Effector CD8-positive, alpha-beta T cell (primary cell): Measurements from ENCODE around the gene ITGAL.
"Not testable (repeated sequence)": the region's sequence is repeated elsewhere in the genome, so short reads cannot be mapped to it uniquely, and the experiment has no call there.

Experiments used
- DNase-seq: peaks from one replicate; lab custom pipeline; 2025; lab: John Stamatoyannopoulos, UW

Gene ITGAL

DNA sequence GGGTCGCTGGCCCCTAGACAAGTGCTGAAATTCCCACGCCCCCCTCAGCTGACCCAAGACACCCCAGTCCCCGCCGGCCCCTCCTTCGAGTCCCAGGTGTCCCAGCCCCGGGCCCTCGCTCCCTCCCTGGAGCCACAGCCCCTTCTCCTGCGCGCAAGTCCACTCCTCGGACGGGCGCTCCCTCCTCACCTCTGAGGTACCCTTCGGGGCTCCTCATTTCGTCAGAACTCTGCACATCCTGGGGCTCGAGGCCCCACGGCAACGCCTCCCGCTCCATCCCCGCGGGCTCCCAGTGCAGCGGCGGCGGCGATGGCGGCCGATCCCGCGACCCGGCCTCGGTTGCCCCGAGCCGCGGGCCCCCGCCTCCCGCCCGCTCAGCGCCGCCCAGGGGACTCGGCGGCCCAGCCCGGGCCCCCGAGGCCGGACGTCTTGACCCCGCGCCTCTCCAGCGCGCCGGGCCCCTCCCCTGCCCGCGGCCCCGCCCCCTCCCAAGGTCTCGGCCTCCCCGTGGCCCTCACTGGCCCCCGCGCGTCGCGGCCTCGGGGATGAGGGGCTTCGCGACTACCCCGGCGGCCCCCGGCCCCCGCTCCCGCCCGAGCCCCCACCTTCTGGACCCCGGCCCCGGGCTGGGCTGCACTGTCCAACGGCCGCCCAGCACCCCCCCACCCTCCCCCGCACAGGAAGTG is 53.7 kb downstream of the ITGAL start, which contains the start of gene ZNF768:
Gene ZNF768 (minus strand): TSS at position 430 of the 686 bp plus-strand sequence. CDS start 153 bp downstream, at position 277.
- DNase-seq: peak; percentile 44

DNA sequence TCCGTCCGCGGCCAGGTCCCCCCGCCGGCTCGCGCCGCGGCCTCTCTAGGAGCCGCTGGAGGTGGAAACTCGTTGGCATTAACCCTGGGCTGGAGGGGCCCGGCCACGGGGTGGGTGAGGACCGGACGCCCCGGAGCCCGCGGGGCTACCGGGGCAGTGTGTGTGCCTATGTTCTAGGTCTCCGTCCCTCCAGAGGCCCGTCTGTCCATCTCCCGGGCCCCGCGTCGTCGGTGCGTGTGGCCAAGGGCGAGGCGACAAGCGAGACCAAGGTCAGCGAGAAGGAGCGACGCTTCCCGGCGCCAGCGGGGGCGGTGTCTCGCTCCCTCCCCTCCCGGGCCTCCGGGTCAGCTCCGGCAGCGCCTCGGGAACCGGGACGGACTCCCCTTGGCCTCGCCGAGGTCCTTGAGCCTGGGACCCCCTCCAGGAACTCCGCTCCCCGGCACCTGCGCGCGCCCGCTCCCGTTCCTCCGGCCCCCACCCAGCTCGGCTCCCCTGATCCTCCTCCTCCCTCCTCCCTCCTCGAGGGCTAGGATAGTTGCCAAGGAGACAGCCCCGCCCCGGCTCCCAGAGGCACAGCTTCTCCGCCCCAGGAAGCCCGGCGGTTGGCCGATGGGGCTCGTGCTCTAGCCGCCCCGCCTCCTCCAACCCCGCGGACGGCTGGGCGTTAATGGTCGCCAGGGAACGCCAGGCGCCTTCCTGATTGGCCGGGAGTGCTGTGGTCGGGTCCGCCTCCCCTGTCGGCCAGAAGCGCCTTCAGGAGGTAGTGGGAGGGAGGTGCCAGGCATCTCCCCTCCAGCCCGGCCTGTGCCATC is 54.5 kb downstream of the ITGAL start:
- peak; percentile 80 for DNase-seq

DNA sequence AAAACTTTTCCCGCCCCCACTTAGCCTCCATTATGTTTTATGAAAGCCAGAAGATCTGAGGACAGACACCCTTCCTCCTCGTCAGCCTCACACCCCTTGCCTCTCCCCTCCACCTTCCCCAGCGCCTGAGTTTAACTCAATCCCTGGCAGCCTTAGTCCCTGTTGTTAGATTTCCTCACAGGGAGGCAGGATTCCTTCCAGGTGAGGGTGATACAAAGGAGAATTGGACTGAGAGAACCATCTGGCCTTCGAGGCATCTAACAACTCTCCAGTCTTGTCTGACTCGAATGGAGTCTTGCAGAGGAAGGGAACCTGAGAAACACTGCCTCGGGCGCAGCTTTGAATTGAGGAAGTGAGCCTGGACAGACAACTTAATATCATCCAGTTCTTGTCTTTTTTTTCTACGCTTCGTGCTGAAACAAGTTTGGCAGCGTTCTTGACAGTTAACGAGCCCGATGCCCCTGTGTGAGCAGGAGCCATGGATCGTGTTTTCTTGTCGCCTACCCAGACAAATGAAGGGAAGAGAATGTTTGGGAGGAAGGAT is 55.2 kb downstream of the ITGAL start:
- DNase-seq: no peak

DNA sequence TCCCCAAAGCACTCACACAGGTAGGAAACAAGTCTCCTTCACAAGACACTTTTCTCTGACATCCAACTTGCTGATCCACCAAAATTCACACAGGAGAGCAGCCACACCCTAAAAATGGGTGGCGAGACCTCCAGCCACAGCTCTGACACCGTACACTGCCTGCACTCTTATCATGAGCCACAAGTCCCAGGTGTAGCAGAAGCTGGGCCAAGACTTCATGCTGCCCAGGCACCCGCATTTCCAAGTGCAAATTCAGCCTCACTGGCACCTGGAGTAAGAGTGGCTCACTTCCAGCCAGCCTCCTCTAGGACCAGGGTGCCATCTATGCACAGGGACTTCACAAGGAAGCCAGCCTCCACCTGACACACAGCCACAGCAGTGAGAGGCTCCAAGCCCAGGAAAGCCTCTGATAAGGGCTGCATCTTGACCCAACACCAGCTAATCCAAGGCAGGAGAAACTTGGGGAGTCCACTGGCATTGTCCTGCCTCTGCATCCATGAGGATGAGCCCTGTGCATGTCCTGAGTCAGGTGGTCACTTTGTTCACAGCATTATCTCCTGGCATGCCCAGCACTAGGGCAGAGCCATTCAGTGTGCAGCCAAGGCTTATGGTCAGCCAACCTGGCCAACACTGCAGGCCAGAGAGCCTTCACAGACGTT is 56.4 kb downstream of the ITGAL start:
- DNase-seq: no peak

DNA sequence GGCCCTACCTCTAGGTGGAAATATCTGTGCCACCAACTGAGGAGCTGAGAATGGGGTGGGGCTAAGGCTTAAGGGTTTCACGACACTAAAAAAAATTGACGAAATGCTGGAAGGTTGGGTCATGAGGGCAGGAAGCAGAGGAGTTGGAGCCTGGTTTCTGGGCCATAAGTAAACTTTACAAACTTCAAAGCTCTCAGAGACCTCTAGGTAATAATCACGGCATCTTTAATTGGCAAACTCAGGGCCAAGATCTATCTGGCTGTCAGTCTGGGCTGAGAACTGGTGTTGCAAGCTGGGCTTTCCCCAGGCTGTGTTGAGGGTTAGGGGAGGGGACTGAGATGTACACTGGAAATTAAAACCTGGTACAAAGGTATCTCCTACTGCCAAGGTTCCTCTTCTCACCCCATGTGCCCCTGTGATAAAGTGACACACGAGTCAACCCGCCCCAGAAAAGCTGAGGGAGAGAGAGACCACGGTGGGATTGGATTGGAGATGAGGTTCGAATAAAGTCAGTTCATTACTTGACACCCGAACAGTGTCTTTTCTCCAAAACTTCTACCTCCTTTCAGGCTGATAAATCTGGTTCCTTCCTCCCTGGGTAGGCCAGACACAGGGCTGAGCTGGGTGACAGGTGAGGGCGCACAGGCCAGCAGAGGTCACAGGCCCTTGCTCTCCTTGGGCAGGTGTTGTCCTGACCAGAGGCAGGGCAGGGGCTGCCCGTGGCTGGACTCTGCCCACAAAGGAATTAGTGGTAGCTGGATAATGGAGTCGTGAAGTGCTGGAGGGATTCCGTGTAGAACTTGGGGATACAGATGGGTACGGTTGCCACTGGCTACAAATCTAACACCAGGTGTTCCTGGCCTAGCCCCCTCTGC is 57.9 kb downstream of the ITGAL start:
- DNase-seq: no peak

DNA sequence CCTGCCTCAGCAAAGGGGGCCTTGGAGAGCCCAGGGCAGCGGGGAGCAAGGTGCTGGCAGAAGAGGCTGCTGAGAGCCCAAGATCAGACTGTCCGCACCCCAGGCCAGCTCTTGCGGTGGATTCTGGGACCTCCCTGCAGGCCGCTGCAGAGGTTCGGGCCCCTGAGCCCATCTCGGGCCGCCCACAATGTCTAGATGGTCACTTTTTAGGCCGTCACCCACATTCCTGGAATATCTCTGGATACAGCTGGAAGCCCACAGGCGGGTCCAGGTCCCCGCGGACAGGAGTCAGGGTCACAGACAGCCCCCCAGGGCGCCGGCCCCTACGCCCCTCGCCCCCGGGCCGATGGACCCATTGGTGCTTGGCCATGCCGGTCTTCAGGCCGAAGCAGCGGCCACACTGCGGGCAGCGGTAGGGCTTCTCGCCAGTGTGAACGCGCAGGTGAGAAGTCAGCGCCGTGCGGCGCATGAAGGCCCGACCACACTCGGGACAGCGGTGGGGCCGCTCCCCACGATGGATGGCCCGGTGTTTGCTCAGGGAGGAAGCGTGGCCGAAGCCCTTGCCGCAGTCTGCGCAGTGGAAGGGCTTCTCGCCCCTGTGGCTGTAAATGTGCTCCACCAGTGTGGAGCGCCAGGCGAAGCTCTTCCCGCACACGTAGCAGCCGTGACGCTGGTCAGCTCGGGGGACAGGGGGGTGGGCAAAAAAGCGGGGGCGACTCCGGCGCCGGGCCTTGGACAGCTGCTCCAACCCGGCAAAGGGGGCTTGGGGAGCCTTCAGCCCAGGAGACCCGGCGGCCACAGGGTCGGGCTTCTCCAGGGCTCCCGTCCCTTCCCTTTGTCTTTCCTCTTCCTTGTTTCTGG is 60.0 kb downstream of the ITGAL start:
- DNase-seq: no peak

DNA sequence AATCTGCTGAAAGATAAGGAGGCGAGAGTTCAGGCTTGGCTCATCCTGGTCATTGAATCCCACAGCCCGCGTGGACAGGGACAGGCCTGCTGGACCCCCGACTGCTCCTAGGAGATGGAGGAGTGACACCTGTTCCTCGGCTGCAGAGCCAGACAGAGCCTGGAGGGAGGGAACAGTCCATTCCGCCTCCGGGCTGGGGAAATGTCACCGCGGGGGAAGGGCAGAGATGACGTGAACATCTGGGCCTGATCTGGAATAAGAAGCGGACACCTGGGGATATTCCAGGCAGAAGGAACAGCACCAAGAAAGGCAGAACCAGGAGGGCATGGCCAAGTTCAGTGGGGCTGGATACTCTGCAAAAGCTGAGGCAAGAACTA is 60.6 kb downstream of the ITGAL start:
- DNase-seq: no peak

DNA sequence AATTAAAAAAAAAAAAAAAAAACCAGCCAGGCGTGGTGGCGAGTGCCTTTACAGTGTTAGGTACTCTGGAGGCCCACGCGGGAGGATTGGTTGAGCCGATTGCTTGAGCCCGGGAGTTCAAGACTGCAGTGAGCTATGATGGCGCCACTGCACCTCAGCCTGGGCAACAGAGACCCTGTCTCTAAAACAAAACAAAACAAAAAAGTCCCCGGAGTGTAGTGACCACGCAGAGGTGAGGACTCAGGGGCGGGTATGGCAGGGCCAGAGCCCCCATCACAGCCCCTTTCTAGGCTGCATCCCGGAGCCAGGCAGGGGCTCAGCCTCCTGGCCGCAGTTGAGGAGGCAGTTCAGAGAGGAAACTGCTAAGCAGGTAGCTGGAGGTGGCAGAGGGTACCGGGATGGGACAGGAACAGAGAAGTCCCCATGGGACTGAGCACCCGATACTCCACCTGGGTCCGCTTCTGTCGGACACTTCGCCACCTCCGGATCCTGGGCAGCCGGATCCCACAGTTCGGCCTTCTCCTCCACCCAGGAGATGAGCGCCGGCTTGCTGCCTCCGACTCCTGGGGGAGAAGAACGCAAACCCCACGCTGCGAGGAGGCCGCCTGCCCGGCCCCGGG is 61.3 kb downstream of the ITGAL start:
- no peak for DNase-seq

DNA sequence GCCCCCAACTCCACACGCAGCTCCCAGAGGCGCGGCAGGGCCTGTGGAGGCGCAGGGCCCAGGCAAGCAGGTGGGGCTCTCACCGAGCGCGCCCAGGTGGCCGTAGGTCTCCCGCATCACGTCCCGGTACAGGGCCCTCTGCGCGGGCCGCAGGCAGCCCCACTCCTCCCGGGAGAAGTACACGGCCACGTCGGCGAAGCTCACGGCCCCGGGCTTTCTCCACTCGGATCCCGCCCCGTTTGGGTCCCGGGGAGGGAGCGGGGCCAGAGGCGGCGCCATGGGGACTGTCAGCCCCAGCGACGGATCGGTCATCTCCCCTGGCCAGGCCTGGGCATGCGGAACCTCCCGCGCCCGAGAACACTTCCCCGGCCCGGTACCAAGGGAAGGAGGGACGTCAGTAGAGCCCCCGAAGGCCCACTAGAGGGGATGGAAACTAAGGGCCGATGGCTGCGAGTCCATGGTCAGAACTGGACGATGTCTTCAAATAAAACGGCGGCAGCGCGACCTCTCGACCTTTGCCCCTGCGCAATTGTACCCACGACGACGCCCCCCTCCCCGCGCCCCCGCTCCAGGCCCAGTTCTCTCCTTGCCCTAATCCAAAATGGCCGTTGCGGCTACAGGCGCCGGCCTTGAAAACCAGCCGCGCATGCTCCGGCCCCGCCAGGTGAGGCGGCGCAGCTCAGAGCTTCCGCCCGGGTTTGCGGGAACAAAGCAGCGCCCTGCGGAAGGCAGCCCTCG is 62.0 kb downstream of the ITGAL start, which contains the start of gene ZNF747:
Gene ZNF747 (minus strand): TSS at position 491 of the 738 bp plus-strand sequence. CDS start 179 bp downstream, at position 312.
- DNase-seq: peak; percentile 85

DNA sequence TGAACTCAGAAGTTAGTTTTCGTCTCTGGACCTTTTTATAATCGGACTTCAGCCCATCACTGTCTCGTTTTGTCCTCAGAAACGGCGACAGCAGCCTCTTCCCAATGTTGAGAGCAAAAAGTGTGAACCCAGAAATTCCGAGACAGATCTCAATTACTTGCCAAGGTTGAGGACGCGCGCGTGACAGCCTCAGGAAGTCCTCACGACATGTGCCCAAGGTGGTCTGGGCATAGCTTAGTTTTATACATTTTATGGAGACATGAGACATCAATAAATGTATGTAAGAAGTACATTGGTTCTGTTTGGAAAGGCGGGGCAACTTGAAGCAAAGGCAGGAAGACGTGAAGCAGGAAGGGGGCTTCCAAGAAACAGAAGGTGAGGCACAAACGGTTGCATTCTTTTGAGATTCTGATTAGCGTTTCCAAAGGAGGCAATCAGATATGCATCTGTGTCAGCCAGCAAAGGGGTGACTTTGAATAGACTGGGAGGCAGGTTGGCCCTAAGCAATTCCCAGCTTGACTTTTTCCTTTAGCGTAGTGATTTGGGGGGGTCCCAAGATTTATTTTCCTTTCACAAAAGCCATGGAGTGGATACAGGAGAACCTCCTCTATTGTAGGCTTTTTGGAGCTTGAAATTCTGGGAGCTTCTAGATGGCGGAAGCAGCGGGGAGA is 62.7 kb downstream of the ITGAL start:
- peak; percentile 19 for DNase-seq

DNA sequence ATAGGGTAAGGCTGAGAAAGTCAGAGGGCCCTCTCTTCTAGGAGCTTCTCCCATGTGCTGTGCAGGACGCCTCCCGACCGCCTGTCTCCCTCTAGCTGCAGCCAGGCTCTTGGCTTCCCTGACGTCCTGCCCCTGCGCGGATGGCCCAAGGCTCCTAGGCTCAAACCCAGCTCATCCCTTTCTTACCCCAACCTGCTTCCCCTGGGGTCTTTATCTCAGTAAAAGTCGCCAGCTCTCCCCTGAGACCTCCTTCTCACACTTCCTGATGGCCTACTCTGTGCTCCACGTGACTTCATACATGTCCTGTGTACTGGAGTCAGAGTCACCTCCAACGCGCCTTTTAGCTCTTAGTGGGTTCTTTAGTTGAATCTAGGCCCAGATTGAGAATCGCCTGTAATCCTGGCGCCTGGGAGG is 63.2 kb downstream of the ITGAL start:
- peak; percentile 15 for DNase-seq

DNA sequence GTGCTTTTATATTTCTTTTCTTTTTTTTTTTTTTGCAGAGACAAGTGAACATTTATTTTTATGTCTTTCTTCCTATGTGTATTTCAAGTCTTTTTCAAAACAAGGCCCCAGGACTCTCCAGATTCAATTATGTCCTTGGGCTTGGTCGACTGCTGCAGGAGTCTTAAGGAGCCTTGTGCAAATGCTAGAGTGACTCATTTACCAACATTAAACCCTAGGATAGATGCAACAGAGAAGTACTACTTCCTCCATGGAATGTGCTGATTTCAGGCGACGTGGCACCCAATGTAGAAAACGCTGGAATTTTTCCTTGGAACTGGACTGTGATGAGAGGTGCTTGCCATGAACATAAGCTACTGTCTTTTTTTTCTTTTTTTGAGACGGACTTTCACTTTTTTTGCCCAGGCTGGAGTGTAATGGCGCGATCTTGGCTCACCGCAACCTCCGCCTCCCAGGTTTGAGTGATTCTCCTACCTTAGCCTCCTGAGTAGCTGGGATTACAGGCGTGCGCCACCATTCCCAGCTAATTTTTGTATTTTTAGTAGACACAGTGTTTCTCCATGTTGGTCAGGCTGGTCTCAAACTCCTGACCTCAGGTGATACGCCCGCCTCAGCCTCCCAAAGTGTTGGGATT is 64.0 kb downstream of the ITGAL start:
- DNase-seq: not testable (repeated sequence)

DNA sequence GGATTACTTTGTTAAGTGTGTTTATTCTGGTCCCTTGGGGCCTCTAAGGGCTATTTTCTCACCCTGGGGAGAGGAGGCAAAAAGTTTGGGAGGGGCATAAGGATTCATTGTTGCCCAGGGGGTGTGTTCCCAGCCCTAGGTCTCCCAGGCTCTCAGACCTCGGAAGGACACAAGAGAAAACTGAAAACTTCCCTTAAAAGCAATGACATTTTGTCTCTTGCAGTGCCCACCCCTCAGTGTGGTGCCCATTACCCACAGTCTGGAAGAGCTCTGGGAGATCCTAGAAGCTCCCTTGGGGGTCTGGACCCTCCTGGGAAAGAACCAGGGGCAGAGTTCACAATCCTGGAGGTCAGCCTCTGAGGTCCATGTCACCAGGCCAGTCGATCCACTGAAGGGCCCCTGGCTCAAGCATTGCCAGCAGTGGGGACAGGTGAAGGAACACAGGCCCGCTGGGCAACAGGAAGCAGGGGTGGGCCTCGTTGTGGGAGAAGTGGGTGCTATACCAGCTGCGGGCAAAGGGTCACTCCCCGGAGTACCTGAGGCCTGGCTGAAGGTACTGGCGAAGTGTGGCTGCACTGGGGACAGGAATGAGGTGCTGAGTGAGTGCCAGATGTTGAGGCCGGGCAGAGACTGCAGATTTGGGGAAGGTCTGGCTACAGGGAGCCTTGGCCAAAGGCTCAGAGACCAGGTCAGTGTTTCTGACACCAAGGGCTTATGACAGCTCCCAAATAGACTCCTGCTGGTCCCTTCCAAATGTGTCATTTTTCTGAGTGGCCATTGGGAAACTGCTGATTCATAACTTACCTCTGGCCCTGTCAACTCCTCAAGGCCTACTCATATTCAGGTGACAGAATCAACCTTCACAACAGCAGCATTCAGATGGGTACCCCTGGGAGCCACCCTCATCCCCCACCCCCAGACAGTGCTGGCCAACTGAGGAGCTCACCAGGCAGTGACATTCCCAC is 66.7 kb downstream of the ITGAL start:
- DNase-seq: no peak

DNA sequence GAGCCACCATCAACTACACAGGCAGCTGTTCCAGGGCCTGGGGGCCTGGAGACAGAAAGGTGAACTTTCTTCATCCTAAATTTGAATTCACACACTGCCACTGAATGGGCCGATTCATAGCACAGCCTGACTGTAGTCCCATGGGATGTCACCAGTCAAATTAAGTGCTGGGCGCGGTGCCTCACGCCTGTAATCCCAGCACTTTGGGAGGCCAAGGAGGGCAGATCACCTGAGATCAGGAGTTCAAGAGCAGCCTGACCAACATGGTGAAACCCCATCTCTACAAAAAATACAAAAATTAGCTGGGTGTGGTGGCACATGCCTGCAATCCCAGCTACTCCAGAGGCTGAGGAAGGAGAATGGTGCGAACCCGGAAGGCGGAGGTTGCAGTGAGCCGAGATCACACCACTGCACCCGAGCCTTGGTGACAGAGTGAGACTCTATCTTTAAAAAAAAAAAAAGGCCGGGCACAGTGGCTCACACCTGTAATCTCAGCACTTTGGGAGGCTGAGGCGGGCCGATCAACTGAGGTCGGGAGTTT is 67.5 kb downstream of the ITGAL start:
- DNase-seq: not testable (repeated sequence)

DNA sequence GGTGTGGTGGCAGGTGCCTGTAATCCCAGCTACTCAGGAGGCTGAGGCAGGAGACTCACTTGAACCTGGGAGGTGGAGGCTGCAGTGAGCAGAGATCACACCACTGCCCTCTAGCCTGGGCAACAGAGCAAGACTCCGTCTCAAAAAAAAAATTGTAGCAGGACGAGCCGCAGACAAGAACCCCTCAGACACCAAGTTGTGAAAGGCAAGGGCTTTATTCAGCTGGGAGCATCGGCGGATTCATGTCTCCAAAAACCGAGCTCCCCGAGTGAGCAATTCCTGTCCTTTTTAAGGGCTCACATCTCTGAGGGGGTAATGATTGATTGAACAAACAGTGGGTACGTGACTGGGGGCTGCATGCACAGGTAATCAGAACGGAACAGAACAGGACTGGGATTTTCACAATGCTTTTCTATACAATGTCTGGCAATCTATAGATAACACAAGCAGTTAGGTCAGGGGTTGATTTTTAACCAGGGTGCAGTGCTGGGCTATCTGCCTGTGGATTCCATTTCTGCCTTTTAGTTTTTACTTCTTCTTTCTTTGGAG is 68.4 kb downstream of the ITGAL start:
- DNase-seq: not testable (repeated sequence)
